Keratinocyte (primary cell): ENCODE data around the gene ATM. TPM values are rescaled to one million over a fixed set of nuclear protein-coding genes. Genes with fewer than 3 reads are reported as not detected.
"Not testable (repeated sequence)": the region's sequence is repeated elsewhere in the genome, so short reads cannot be mapped to it uniquely, and the experiment has no call there.

ENCODE experiments used
- DNase-seq: peaks from one replicate; pipeline ENCODE4 v3.0.0-alpha.2; 2011; ENCODE audit warnings: low read depth, missing footprints, low spot score
- FAIRE-seq: peaks from 2 replicates; lab custom pipeline; 2011; peaks lifted over from hg19 to GRCh38; lab: Jason Lieb, UNC
- H2AFZ ChIP-seq: 2 replicates; pipeline ENCODE4 v1.6.0; 2012; ENCODE audit warnings: low read length, control low read depth, inconsistent platforms; ENCODE audit not compliant: control insufficient read depth
- H3K27ac ChIP-seq: 2 replicates; pipeline ENCODE4 v1.5.1; 2011; ENCODE audit warnings: low read length; ENCODE audit not compliant: control insufficient read depth, insufficient read depth
- H3K27me3 ChIP-seq: 3 replicates; pipeline ENCODE4 v1.6.0; 2011; ENCODE audit warnings: low read length; ENCODE audit not compliant: control insufficient read depth, insufficient read depth; ENCODE audit errors: extremely low read depth
- H3K36me3 ChIP-seq, 2 experiments: 2 replicates in 1 of 2; 3 replicates in 1 of 2; pipeline ENCODE4 v1.5.1; 2011; ENCODE audit warnings: low read length in 2 of 2, mild to moderate bottlenecking in 1 of 2; ENCODE audit not compliant: control insufficient read depth in 2 of 2, insufficient read depth in 2 of 2; ENCODE audit errors: extremely low read depth in 1 of 2
- H3K4me1 ChIP-seq: 3 replicates; pipeline ENCODE4 v1.5.1; 2011; ENCODE audit warnings: low read length; ENCODE audit not compliant: control insufficient read depth, insufficient read depth; ENCODE audit errors: extremely low read depth
- H3K4me2 ChIP-seq: 3 replicates; pipeline ENCODE4 v1.6.0; 2011; ENCODE audit warnings: low read depth, low read length; ENCODE audit not compliant: control insufficient read depth, insufficient read depth; ENCODE audit errors: extremely low read depth
- H3K4me3 ChIP-seq, 3 experiments: fragments of 200-600 bp in 1 of 3; sonication (generic) in 1 of 3; 2 replicates in 2 of 3; 3 replicates in 1 of 3; pipeline ENCODE4 v1.5.1; 2011 to 2016; ENCODE audit warnings: low read length in 3 of 3, mild to moderate bottlenecking in 3 of 3, control low read depth in 2 of 3, inconsistent platforms in 1 of 3, low read depth in 1 of 3, mixed read lengths in 1 of 3, mixed run types in 1 of 3, moderate library complexity in 1 of 3; ENCODE audit not compliant: control insufficient read depth in 2 of 3, insufficient read depth in 2 of 3; ENCODE audit errors: extremely low read depth in 1 of 3
- H3K79me2 ChIP-seq: 2 replicates; pipeline ENCODE4 v1.6.0; 2012; ENCODE audit warnings: low read length; ENCODE audit not compliant: control insufficient read depth, insufficient read depth
- H3K9ac ChIP-seq: 3 replicates; pipeline ENCODE4 v1.6.0; 2011; ENCODE audit warnings: low read length; ENCODE audit not compliant: control insufficient read depth, insufficient read depth; ENCODE audit errors: extremely low read depth
- H3K9me1 ChIP-seq: 3 replicates; pipeline ENCODE4 v1.6.0; 2011; ENCODE audit warnings: low read length; ENCODE audit not compliant: control insufficient read depth, insufficient read depth; ENCODE audit errors: extremely low read depth
- H3K9me3 ChIP-seq: 2 replicates; pipeline ENCODE4 v1.5.1; 2012; ENCODE audit warnings: low read depth, low read length; ENCODE audit not compliant: control insufficient read depth
- H4K20me1 ChIP-seq: 3 replicates; pipeline ENCODE4 v1.6.0; 2011; ENCODE audit warnings: low read length; ENCODE audit not compliant: control insufficient read depth, insufficient read depth; ENCODE audit errors: extremely low read depth
- CTCF ChIP-seq, 3 experiments: IDR thresholded peaks in 1 of 3; conservative IDR thresholded peaks in 1 of 3; optimal IDR thresholded peaks in 1 of 3; 2 replicates in 2 of 3; 3 replicates in 1 of 3; pipeline versions ENCODE3 to v1.5.1; 2011; ENCODE audit warnings: low read length in 3 of 3, mild to moderate bottlenecking in 3 of 3, moderate library complexity in 2 of 3, control low read depth in 1 of 3, inconsistent platforms in 1 of 3; ENCODE audit not compliant: insufficient read depth in 2 of 3; ENCODE audit errors: extremely low read depth in 1 of 3
- EZH2 ChIP-seq: IDR thresholded peaks from one replicate; pipeline ENCODE4 v1.6.1; 2012; ENCODE audit warnings: inconsistent platforms, mild to moderate bottlenecking, low read length, moderate library complexity
- dilution Hi-C: fragments of 300-500 bp; cut with MboI; formaldehyde crosslinking; loops from one replicate; pipeline ENCODE4 v1.7.0; 2020; ENCODE audit warnings: low sequenced_read_pairs; ENCODE audit not compliant: extremely low pct_ligation_motif_present
- polyA plus RNA-seq, 5 experiments: library from polyadenylated mRNA; depleted of rRNA in 3 of 5; stranded (reverse) in 3 of 5; stranded (forward) in 1 of 5; unstranded in 1 of 5; fragments of >200 nt; gene quantifications; 1 replicate in 1 of 5; 2 replicates in 3 of 5; 3 replicates in 1 of 5; pipeline versions ENCODE4 v1.2.1 to v1.2.3, GENCODE V29; 2011 to 2012; ENCODE audit warnings: missing spikeins in 2 of 5, low read depth in 1 of 5, low replicate concordance in 1 of 5

The ATM gene
- polyA plus RNA-seq, 1 donor (not counting 4 experiments of a cell fraction or from before 2014, with no cell fraction given): 28.5 TPM

- Histone ChIP-seq H3K4me1 (no peaks in the 10 kb centered on the region), H3K9me1 (no peaks in the 10 kb centered on the region), H3K4me2 (no peak overlapping the region), H4K20me1 (no peaks in the 10 kb centered on the region), H3K27me3 (no peaks in the 10 kb centered on the region), H3K36me3 (peaks cover 3 to 11% of the 10 kb centered on the region in 2 experiments), H3K27ac (no peak overlapping the region), H3K9ac (no peak overlapping the region), H3K9me3 (no peaks in the 10 kb centered on the region), H3K4me3 (no peak overlapping the region), H3K79me2 (no peaks in the 10 kb centered on the region), H2AFZ (no peak overlapping the region)
- DNase-seq: no peak
- dilution Hi-C loops: no loop called here
- peak; percentile 13 for FAIRE-seq
- TF ChIP-seq CTCF (optimal IDR thresholded peaks at IDR 0.05 in 1 of 3, IDR thresholded peaks at IDR 0.05 in 1 of 3, conservative IDR thresholded peaks at IDR 0.05 in 1 of 3; ENCODE audit: extremely low read depth in 1 of 3, insufficient read depth in 2 of 3, low read length in 3 of 3) (no peak), EZH2 (no peak)
Observed at GRCh38 chr11:108253176-108253575, 30.3 kb downstream of the ATM start.

- H3K79me2 ChIP-seq: no peaks in the 10 kb centered on the region
- H3K4me3 ChIP-seq: no peak overlapping the region
- no peaks in the 10 kb centered on the region for H3K9me1 ChIP-seq
- peaks cover 3% of the 10 kb centered on the region in 2 experiments for H3K36me3 ChIP-seq
- H3K9me3 ChIP-seq: no peaks in the 10 kb centered on the region
- no peak overlapping the region for H3K4me2 ChIP-seq
- no peak overlapping the region for H3K9ac ChIP-seq
- no peaks in the 10 kb centered on the region for H4K20me1 ChIP-seq
- H3K27me3 ChIP-seq: no peaks in the 10 kb centered on the region
- TF ChIP-seq CTCF (optimal IDR thresholded peaks at IDR 0.05 in 1 of 3, IDR thresholded peaks at IDR 0.05 in 1 of 3, conservative IDR thresholded peaks at IDR 0.05 in 1 of 3; ENCODE audit: extremely low read depth in 1 of 3, insufficient read depth in 2 of 3, low read length in 3 of 3) (no peak), EZH2 (no peak)
- DNase-seq (no peak), FAIRE-seq (no peak)
- H3K4me1 ChIP-seq: no peaks in the 10 kb centered on the region
- no peak overlapping the region for H3K27ac ChIP-seq
- dilution Hi-C loops: no loop called here
- H2AFZ ChIP-seq: no peak overlapping the region
Observed at GRCh38 chr11:108269583-108269982, 46.7 kb downstream of the ATM start.

DNA sequence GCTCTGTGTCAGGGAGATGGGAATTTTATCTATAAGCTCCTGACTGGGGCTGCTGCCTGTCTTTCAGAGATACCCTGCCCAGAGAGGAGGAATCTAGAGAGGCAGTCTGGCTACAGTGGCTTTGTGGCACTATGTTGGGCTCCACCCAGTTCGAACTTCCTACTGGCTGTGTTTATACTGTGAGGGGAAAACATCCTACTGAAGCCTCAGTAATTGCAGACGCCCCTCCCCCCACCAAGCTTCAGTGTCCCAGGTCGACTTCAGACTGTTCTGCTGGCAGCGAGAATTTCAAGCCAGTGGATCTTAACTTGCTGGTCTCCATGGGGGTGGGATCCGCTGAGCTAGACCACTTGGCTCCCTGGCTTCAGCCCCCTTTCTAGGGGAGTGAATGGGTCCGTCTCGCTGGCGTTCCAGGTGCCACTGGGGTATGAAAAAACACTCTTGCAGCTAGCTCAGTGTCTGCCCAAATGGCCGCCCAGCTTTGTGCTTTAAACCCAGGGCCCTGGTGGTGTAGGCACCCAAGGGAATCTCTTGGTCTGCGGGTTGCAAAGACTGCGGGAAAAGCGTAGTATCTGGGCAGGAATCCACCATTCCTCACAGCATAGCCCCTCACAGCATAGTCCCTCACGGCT lies 54.2 kb downstream of the ATM start:
- FAIRE-seq, H3K4me1 ChIP-seq, H3K27me3 ChIP-seq, H3K79me2 ChIP-seq, DNase-seq, dilution Hi-C loops, H3K4me3 ChIP-seq, H3K9me1 ChIP-seq, H3K9ac ChIP-seq, H3K36me3 ChIP-seq, H3K9me3 ChIP-seq, H2AFZ ChIP-seq, H3K4me2 ChIP-seq, H3K27ac ChIP-seq, H4K20me1 ChIP-seq: not testable (repeated sequence)
